Activated CD4-positive, alpha-beta T cell treated with anti-CD3 and anti-CD28 coated beads, Interleukin-2, amount 50 U/mL, for 16 hours (primary cell): ENCODE data around the gene CNTNAP3.
"Not testable (repeated sequence)": the region's sequence is repeated elsewhere in the genome, so short reads cannot be mapped to it uniquely, and the experiment has no call there.

Experiments used
- DNase-seq: peaks from one replicate; pipeline ENCODE4 v3.0.0-alpha.2; 2020

Gene CNTNAP3

DNA sequence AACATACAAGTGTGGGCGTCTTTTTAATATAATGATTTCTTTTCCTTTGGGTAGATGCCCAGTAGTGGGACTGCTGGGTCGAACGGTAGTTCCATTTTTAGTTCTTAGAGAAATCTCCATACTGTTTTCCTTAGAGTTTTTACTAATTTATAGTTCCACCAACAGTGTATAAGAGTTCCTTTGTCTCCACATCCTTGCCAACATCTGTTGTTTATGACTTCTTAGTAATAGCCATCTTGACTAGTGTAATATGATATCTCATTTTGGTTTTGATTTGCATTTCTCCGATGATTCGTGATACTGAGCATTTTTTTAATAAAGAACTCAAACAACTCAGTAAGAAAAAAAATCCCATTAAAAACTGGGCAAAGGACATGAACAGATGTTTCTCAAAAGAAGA lies 225.0 kb downstream of the CNTNAP3 start:
- not testable (repeated sequence) for DNase-seq

- not testable (repeated sequence) for DNase-seq
Observed at GRCh38 chr9:39054453-39054852, 233.5 kb downstream of the CNTNAP3 start.

DNA sequence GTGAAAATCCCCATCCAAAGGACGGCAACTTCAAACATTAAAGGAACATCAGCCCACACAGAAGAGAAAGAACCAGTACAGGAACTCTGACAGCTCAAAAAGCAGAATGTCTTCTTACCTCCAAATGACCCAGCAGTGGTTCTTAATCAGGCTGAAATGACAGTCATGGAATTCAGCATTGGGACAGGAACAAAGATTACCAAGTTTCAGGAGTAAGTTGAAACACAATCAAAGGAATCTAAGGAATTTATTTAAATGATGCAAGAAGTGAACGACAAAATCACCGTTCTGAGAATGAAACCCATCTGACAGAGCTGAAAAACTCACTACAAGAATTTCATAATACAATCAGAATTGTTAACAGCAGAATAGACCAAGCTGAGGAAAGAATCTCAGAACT lies 241.1 kb downstream of the CNTNAP3 start:
- DNase-seq: not testable (repeated sequence)

- DNase-seq: not testable (repeated sequence)
Observed at GRCh38 chr9:39042352-39042803, 245.6 kb downstream of the CNTNAP3 start.

GRCh38 chr9:39041774-39042173 lies 246.2 kb downstream of the CNTNAP3 start:
- not testable (repeated sequence) for DNase-seq

DNA sequence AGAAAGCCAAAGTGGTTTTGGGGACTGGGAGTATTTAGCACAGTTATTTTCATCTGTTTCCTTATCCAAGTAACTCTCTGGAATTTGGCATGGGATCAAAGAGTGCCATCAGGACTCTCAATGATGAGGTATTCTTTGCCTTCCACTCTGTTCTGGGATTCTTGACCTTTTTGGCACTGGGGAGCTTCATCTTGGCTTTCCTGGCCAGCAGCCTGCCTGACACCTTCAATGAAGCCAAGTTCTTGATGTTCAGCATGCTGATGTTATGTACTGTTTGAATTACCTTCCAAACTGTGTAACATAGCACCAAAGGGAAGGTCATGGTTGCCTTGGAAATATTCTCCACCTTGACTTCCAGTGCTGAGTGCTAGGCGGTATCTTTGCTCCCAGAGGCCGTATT lies 248.8 kb downstream of the CNTNAP3 start:
- DNase-seq: not testable (repeated sequence)

- DNase-seq: not testable (repeated sequence)
Observed at GRCh38 chr9:39038221-39038620, 249.7 kb downstream of the CNTNAP3 start.

GRCh38 chr9:39033849-39034248 lies 254.1 kb downstream of the CNTNAP3 start:
- DNase-seq: not testable (repeated sequence)

GRCh38 chr9:39030204-39031019 lies 257.6 kb downstream of the CNTNAP3 start:
- peak; percentile 17 for DNase-seq

DNA sequence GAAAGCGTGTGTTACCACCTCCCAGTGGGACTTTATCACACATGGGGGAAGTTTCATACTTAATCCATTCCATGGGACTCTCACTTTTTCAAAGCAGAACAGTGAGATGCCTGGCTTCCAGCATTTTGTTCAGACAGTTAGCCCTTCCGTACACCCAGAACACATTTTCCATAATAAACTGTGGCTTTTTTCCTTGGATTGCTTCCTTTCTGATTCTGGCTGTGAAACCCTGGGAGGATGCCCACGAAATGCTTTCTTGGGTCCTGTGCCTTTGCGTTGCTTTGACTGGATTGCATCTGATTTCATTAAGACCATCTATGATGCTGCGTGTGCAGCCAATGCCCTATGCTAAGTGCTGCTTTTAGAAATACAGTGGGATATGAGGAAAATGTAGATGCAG lies 259.1 kb downstream of the CNTNAP3 start:
- DNase-seq: not testable (repeated sequence)

DNA sequence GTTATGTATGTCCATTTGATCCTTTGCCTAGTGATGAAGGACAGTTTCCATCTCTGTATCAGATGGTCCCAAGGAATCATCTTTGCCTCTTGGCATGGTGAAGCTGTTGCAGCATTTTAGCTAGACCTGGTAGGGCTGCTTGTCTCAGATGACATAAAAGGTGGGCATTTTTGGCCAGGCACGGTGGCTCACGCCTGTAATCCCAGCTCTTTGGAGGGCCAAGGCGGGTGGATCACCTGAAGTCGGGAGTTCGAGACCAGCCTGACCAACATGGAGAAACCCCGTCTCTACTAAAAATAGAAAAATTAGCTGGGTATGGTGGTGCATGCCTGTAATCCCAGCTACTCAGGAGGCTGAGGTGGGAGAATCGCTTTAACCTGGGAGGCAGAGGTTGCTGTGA lies 259.8 kb downstream of the CNTNAP3 start:
- DNase-seq: not testable (repeated sequence)

- DNase-seq: not testable (repeated sequence)
Observed at GRCh38 chr9:39025911-39026588, 261.9 kb downstream of the CNTNAP3 start.
